AG09309 (cell line): ENCODE data around the gene PTMA.
"Not testable (repeated sequence)": the region's sequence is repeated elsewhere in the genome, so short reads cannot be mapped to it uniquely, and the experiment has no call there.

ENCODE experiments used
- DNase-seq: peaks from one replicate; pipeline ENCODE4 v3.0.0-alpha.2; 2010; ENCODE audit warnings: low read depth
- H3K4me3 ChIP-seq: 2 replicates; pipeline ENCODE4 v1.5.1; 2011; ENCODE audit warnings: mild to moderate bottlenecking, low read depth, low read length, moderate library complexity; ENCODE audit not compliant: control insufficient read depth
- TF ChIP-seq, protein P1 (sequence below): IDR thresholded peaks from 2 replicates; pipeline ENCODE4 v1.5.1; 2011; ENCODE audit warnings: mild to moderate bottlenecking, low read depth, low read length, inconsistent platforms; ENCODE audit not compliant: insufficient read depth, control insufficient read depth; ENCODE audit errors: missing control alignments

PTMA gene

DNA sequence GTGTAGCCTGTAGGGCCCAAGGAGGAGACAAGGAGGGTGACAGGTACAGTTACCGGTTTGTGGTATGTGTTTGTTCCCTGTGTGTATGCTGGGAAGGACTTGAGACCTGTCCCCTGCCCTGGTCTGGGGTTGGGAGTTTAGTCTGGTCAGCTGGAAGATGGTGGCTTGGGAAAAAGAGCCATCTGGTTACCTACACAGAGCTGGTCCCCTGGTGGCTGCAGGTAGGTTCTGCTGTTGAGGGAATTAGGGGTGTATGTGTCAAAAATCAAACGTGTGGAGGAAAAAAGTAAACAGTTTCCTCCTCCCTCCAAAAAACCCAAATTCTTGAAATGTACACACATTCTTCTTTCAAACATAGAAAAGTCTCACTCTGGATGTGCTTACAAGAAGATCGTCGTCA, 24.3 kb downstream of the PTMA start:
- TF ChIP-seq, protein P1, sequence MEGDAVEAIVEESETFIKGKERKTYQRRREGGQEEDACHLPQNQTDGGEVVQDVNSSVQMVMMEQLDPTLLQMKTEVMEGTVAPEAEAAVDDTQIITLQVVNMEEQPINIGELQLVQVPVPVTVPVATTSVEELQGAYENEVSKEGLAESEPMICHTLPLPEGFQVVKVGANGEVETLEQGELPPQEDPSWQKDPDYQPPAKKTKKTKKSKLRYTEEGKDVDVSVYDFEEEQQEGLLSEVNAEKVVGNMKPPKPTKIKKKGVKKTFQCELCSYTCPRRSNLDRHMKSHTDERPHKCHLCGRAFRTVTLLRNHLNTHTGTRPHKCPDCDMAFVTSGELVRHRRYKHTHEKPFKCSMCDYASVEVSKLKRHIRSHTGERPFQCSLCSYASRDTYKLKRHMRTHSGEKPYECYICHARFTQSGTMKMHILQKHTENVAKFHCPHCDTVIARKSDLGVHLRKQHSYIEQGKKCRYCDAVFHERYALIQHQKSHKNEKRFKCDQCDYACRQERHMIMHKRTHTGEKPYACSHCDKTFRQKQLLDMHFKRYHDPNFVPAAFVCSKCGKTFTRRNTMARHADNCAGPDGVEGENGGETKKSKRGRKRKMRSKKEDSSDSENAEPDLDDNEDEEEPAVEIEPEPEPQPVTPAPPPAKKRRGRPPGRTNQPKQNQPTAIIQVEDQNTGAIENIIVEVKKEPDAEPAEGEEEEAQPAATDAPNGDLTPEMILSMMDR: no peak

GRCh38 chr2:231737761-231738160, 29.4 kb downstream of the PTMA start:
- DNase-seq: no peak
- TF ChIP-seq, protein P1: no peak
- H3K4me3 ChIP-seq: no peak overlapping the region

More for the DNA sequence above, 24.3 kb downstream of the PTMA start:
- no peak overlapping the region for H3K4me3 ChIP-seq
- DNase-seq: no peak

GRCh38 chr2:231743376-231744116, 35.2 kb downstream of the PTMA start:
- H3K4me3 ChIP-seq: no peak overlapping the region
- TF ChIP-seq, protein P1: no peak
- no peak for DNase-seq

DNA sequence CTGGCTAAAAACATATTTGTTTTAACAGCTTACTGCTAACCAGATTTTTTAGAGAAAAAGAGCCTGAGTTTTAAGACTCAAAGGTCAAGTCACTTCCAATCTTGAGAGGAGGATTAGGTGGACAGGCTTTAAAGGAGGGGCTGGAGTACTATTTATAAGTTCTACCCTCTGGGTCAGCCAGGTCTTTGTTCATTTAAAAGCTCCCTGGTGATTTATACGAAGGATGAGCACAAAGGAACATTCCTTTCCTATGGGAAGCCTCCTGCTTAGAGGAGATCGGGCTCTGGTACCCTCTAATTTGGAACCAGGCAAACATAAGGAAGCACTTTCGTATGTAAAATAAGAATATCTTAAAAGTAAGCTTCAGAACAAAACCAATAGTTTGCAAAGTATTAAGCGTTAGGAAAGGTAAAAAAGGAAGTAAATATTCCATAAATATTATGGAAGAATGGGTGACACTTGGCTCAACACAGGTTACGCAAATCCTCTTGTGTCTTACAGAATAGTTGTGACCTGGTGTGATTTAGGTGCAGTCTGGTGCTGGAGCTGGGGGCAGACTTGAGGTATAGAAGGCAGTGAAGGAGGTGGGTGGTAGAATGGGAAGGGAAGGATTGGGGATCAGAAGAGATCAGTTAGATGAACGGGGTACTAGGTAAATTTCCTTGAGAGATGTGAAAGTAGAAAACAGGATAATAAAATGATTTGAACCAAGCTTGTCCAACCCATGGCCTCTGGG, 37.1 kb downstream of the PTMA start:
- DNase-seq: no peak
- TF ChIP-seq, protein P1: no peak
- no peak overlapping the region for H3K4me3 ChIP-seq

DNA sequence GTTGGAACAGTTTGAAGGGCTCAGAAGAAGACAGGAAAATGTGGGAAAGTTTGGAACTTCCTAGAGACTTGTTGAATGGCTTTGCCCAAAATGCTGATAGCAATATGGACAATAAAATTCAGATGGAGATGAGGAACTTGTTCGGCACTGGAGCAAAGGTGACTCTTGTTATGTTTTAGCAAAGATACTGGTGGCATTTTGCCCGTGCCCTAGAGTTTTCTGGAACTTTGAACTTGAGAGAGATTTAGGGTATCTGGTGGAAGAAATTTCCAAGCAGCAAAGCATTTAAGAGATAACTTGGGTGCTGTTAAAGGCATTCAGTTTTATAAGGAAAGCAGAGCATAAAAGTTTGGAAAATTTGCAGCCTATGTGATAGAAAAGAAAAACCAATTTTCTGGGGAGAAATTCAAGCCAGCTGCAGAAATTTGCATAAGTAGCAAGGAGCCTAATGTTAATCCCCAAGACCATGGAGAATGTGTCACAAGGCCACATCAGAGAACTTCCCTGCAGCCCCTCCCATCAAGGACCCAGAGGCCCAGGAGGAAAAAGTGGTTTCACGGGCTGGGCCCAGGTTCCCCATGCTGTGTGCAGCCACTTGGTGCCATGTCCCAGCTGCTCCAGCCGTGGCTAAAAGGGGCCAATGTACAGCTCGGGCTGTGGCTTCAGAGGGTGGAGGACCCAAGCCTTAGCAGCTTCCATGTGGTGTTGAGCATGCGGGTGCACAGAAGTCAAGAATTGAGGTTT, 40.0 kb downstream of the PTMA start:
- H3K4me3 ChIP-seq, DNase-seq: not testable (repeated sequence)

DNA sequence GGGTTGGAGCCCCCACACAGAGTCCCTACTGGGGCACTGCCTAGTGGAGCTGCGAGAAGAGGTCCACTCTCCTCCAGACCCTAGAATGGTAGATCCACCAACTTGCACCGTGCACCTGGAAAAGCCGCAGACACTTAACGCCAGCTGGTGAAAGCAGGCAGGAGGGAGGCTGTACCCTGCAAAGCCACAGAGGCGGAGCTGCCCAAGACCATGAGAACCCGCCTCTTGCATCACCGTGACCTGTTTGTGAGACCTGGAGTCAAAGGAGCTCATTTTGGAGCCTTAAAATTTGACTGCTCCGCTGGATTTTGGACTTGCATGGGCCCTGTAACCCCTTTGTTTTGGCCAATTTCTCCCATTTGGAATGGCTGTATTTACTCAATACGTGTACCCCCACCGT, 40.7 kb downstream of the PTMA start:
- H3K4me3 ChIP-seq, DNase-seq: not testable (repeated sequence)

- no peak for DNase-seq
- H3K4me3 ChIP-seq: no peak overlapping the region
- TF ChIP-seq, protein P1: no peak
Observed at GRCh38 chr2:231751042-231751815, 42.9 kb downstream of the PTMA start.
